Measurements from ENCODE around the gene MMRN2. TPM values are rescaled to one million over a fixed set of nuclear protein-coding genes. Genes with fewer than 3 reads are reported as not detected.

The MMRN2 gene
- total and polyA plus RNA-seq, 2 of the 8 experiments (the other 6 are each of a cell fraction or from before 2014, with no cell fraction given) = 1.2 TPM

DNA sequence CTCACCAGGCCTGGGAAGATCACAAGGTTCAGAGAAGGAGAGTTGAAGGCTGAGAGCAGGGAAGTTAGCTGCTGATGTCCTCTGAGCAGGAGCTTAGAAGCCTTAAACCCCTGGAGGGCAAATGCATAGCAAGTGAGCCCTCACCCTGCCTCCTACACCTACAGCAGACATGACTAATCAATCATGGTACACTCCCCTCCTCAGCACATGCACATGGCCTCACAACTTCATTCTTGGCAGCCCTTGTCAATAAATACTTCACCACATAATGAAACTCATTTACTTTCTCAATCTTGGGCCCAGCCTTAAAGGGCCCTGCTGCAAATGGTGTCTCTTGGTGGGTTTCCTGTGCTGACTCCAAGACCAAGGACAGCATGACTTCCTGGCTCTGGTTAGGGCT, 12.9 kb downstream of the MMRN2 start (continued):
- TF ChIP-seq CHD7 (IDR thresholded peaks at IDR 0.05; ENCODE audit: insufficient replicate concordance, low read length) (no peak), RAD21 (IDR thresholded peaks at IDR 0.05 in 1 of 2, conservative IDR thresholded peaks at IDR 0.05 in 1 of 2; ENCODE audit: low read depth in 2 of 2, low read length in 2 of 2) (no peak), SRF (IDR thresholded peaks at IDR 0.05; ENCODE audit: low read depth, low read length) (no peak)
